Esophagus squamous epithelium (tissue), 5 donors: ENCODE results near the gene ASAP2. TPM values are rescaled to one million over a fixed set of nuclear protein-coding genes. Genes with fewer than 3 reads are reported as not detected.

Source experiments
- DNase-seq: peaks from one replicate; lab custom pipeline; 2025; lab: John Stamatoyannopoulos, UW
- H3K27ac ChIP-seq, 4 donors: fragments of 200-600 bp; sonication (generic); one replicate each; pipeline ENCODE4 v1.5.1; 2016 to 2019; ENCODE audit warnings: mild to moderate bottlenecking in 1 of 4
- H3K27me3 ChIP-seq, 4 donors: fragments of 200-600 bp; sonication (generic); 1 replicate in 3 of 4; 2 replicates in 1 of 4; pipeline versions ENCODE4 v1.5.1 to v1.6.0; 2017 to 2021; ENCODE audit warnings: antibody characterized with exemption in 1 of 4
- H3K36me3 ChIP-seq, 3 donors: fragments of 200-600 bp; sonication (generic); one replicate each; pipeline ENCODE4 v1.5.1; 2016 to 2019
- H3K4me1 ChIP-seq, 3 donors: fragments of 200-600 bp; sonication (generic); one replicate each; pipeline ENCODE4 v1.5.1; 2017 to 2019
- H3K4me3 ChIP-seq, 4 donors: fragments of 200-600 bp; sonication (generic); 1 replicate in 3 of 4; 2 replicates in 1 of 4; pipeline ENCODE4 v1.5.1; 2016 to 2019; ENCODE audit warnings: mild to moderate bottlenecking in 2 of 4, moderate library complexity in 1 of 4
- H3K9me3 ChIP-seq, 3 donors: fragments of 200-600 bp; sonication (generic); one replicate each; pipeline ENCODE4 v1.5.1; 2016 to 2019
- CTCF ChIP-seq, 6 experiments: fragments of 450-650 bp in 4 of 6; fragments of 200-600 bp in 2 of 6; sonication (generic) in 2 of 6; IDR thresholded peaks; one replicate each; pipeline ENCODE4 v1.5.1; 2016 to 2019; ENCODE audit warnings: antibody characterized with exemption in 6 of 6, mild to moderate bottlenecking in 4 of 6, moderate library complexity in 4 of 6
- POLR2A ChIP-seq, 4 donors: fragments of 450-650 bp; IDR thresholded peaks; one replicate each; pipeline ENCODE4 v1.6.1; 2017; ENCODE audit warnings: antibody characterized with exemption in 4 of 4, mild to moderate bottlenecking in 4 of 4, moderate library complexity in 3 of 4
- WGBS, 2 donors: methylation state at CpG; one replicate each; pipeline ENCODE4 v1.1.5; 2018; 5-methylcytosine and 5-hydroxymethylcytosine counted together
- intact Hi-C: fragments of 100-400 bp; cut with DNase I; formaldehyde crosslinking; loops from one replicate; pipeline ENCODE4 v1.15.0; 2022
- total RNA-seq, 4 donors: library from RNA; depleted of rRNA; stranded (reverse); fragments of >200 nt; gene quantifications; one replicate each; pipeline ENCODE4 v1.1.0, GENCODE V29; 2016
- donor health status: DM: yes; HTN: yes; CAD: no.

The ASAP2 gene
- total RNA-seq, 4 donors from 2014 or later = 3.3 to 15.3 (median 6.9) TPM

- Histone ChIP-seq H3K27me3 (no peaks in the 10 kb centered on the region), H3K9me3 (no peaks in the 10 kb centered on the region), H3K4me3 (peak overlapping the region in 1 of 4 donors; percentile 14), H3K36me3 (peaks cover 0 to 72% (median 4%) of the 10 kb centered on the region in 3 donors), H3K27ac (peak overlapping the region; percentile 7 to 72 (median 52)), H3K4me1 (peaks cover 0 to 13% (median 3%) of the 10 kb centered on the region in 3 donors)
- intact Hi-C loops = no loop called here
- no peak for DNase-seq
- 90 to 93% methylated on average over 8 of the region's 9 CpGs for whole genome bisulfite sequencing, 2 donors
- no peak for TF ChIP-seq CTCF (IDR thresholded peaks at IDR 0.05)
- TF ChIP-seq POLR2A (IDR thresholded peaks at IDR 0.05) = no peak
These were observed 140.3 kb downstream of the ASAP2 start for GRCh38 chr2:9346885-9347284.

- 49 to 60% methylated on average over 6 of the region's 6 CpGs for WGBS, 2 donors
- Histone ChIP-seq H3K27ac (peak overlapping the region; percentile 7 to 72 (median 52)), H3K4me3 (peak overlapping the region in 1 of 4 donors; percentile 14), H3K27me3 (no peaks in the 10 kb centered on the region), H3K4me1 (peaks cover 0 to 13% (median 3%) of the 10 kb centered on the region in 3 donors), H3K36me3 (peaks cover 0 to 72% (median 4%) of the 10 kb centered on the region in 3 donors), H3K9me3 (no peaks in the 10 kb centered on the region)
- intact Hi-C loops = no loop called here
- TF ChIP-seq POLR2A (IDR thresholded peaks at IDR 0.05) (no peak), CTCF (IDR thresholded peaks at IDR 0.05) (no peak)
- DNase-seq = no peak
These were observed 140.8 kb downstream of the ASAP2 start for GRCh38 chr2:9347411-9347881.

- Histone ChIP-seq H3K27ac (no peak overlapping the region), H3K27me3 (no peaks in the 10 kb centered on the region), H3K4me3 (no peak overlapping the region), H3K4me1 (no peaks in the 10 kb centered on the region), H3K36me3 (peaks cover 0 to 93% (median 0%) of the 10 kb centered on the region in 3 donors), H3K9me3 (no peaks in the 10 kb centered on the region)
- intact Hi-C loops = no loop called here
- no peak for TF ChIP-seq CTCF (IDR thresholded peaks at IDR 0.05)
- WGBS, 2 donors = 81 to 93% methylated on average over 8 to 9 of the region's 12 CpGs
- DNase-seq = no peak
These were observed 147.7 kb downstream of the ASAP2 start for GRCh38 chr2:9354318-9354717.

- no peaks in the 10 kb centered on the region for H3K27me3 ChIP-seq
- TF ChIP-seq CTCF (IDR thresholded peaks at IDR 0.05) (no peak), POLR2A (IDR thresholded peaks at IDR 0.05) (no peak)
- intact Hi-C loops = no loop called here
- WGBS, 2 donors = 84 to 93% methylated on average over 3 of the region's 3 CpGs
- no peak for DNase-seq
- no peak overlapping the region for H3K4me3 ChIP-seq
- no peaks in the 10 kb centered on the region for H3K9me3 ChIP-seq
- no peaks in the 10 kb centered on the region for H3K4me1 ChIP-seq
- peaks cover 0 to 95% (median 0%) of the 10 kb centered on the region in 3 donors for H3K36me3 ChIP-seq
- H3K27ac ChIP-seq = no peak overlapping the region
These were observed 148.7 kb downstream of the ASAP2 start for GRCh38 chr2:9355270-9355669.

- peaks cover 0 to 94% (median 0%) of the 10 kb centered on the region in 3 donors for H3K36me3 ChIP-seq
- DNase-seq = no peak
- H3K9me3 ChIP-seq = no peaks in the 10 kb centered on the region
- no peaks in the 10 kb centered on the region for H3K4me1 ChIP-seq
- 77 to 78% methylated on average over 4 of the region's 4 CpGs for WGBS, 2 donors
- H3K27ac ChIP-seq = no peak overlapping the region
- no peaks in the 10 kb centered on the region for H3K27me3 ChIP-seq
- no peak overlapping the region for H3K4me3 ChIP-seq
- TF ChIP-seq POLR2A (IDR thresholded peaks at IDR 0.05) (no peak), CTCF (IDR thresholded peaks at IDR 0.05) (no peak)
- intact Hi-C loops = no loop called here
These were observed 149.1 kb downstream of the ASAP2 start for GRCh38 chr2:9355716-9356115.
